Tibial nerve (tissue), 4 donors: ENCODE measurements around the gene MAP3K1.

Experiments
- CTCF ChIP-seq, 5 experiments: fragments of 200-600 bp in 3 of 5; fragments of 450-650 bp in 2 of 5; sonication (generic) in 3 of 5; IDR thresholded peaks; one replicate each; pipeline ENCODE4 v1.5.1; 2016 to 2019; ENCODE audit warnings: antibody characterized with exemption in 5 of 5, mild to moderate bottlenecking in 3 of 5, moderate library complexity in 2 of 5
- EP300 ChIP-seq, 2 donors: sonication (generic); formaldehyde crosslinking; IDR thresholded peaks; one replicate each; pipeline ENCODE4 v1.6.1; 2017; ENCODE audit warnings: antibody characterized with exemption in 2 of 2, mild to moderate bottlenecking in 1 of 2
- POLR2A ChIP-seq, 2 donors: fragments of 450-650 bp; IDR thresholded peaks; one replicate each; pipeline ENCODE4 v1.6.1; 2017; ENCODE audit warnings: antibody characterized with exemption in 2 of 2, mild to moderate bottlenecking in 2 of 2, moderate library complexity in 2 of 2

- TF ChIP-seq POLR2A (IDR thresholded peaks at IDR 0.05), result no peak
- TF ChIP-seq CTCF (IDR thresholded peaks at IDR 0.05), result no peak
- TF ChIP-seq EP300 (IDR thresholded peaks at IDR 0.05), result no peak
Measured at GRCh38 chr5:56853698-56854097, 38.3 kb downstream of the MAP3K1 start.
